A673 (cell line): Measurements from ENCODE around the gene LRTM2. TPM values are rescaled to one million over a fixed set of nuclear protein-coding genes. Genes with fewer than 3 reads are reported as not detected.

Experiments
- BruUV-seq: library from RNA; stranded (reverse); fragments of 400-500 nt; replicated peaks from 2 replicates; lab custom pipeline; 2021; lab: Mats Ljungman, UMichigan
- CTCF ChIA-PET: fragments of 300-600 bp; sonication (Branson Sonifier 250); formaldehyde crosslinking; loops from one replicate; lab custom pipeline; 2022; ENCODE audit warnings: antibody characterized with exemption; lab: Charles Lee
- POLR2A ChIA-PET: fragments of 300-600 bp; sonication (Branson Sonifier 250); formaldehyde crosslinking; loops from one replicate; lab custom pipeline; 2022; ENCODE audit warnings: antibody characterized with exemption; ENCODE audit not compliant: low non-redundant PET; lab: Charles Lee
- DNase-seq: peaks from one replicate; pipeline ENCODE4 v3.0.0-alpha.2; 2015; ENCODE audit warnings: low spot score
- H3K27ac ChIP-seq: fragments of 200-600 bp; sonication (generic); 2 replicates; pipeline ENCODE4 v1.5.1; 2016; ENCODE audit warnings: mixed run types, low read depth, mild to moderate bottlenecking, mixed read lengths, antibody characterized with exemption, low read length; ENCODE audit not compliant: poor library complexity, severe bottlenecking
- H3K27me3 ChIP-seq: fragments of 200-600 bp; sonication (generic); replicated peaks from 2 replicates; pipeline ENCODE4 v1.6.1; 2017; ENCODE audit warnings: mixed run types, low read depth, mild to moderate bottlenecking, mixed read lengths, antibody characterized with exemption, low read length; ENCODE audit not compliant: insufficient read depth, poor library complexity
- H3K36me3 ChIP-seq: fragments of 200-600 bp; sonication (generic); 2 replicates; pipeline ENCODE4 v1.6.1; 2016; ENCODE audit warnings: mixed run types, mild to moderate bottlenecking, mixed read lengths, antibody characterized with exemption, low read length; ENCODE audit not compliant: insufficient read depth, poor library complexity, severe bottlenecking
- H3K4me1 ChIP-seq: fragments of 200-600 bp; sonication (generic); 2 replicates; pipeline ENCODE4 v1.6.1; 2017; ENCODE audit warnings: mixed run types, mild to moderate bottlenecking, mixed read lengths, antibody characterized with exemption, low read length; ENCODE audit not compliant: insufficient read depth, poor library complexity, severe bottlenecking
- H3K4me3 ChIP-seq: fragments of 200-600 bp; sonication (generic); 2 replicates; pipeline ENCODE4 v1.5.1; 2016; ENCODE audit warnings: low read depth, mixed run types, mild to moderate bottlenecking, mixed read lengths, low read length; ENCODE audit not compliant: poor library complexity, severe bottlenecking
- H3K9me3 ChIP-seq: fragments of 200-600 bp; sonication (generic); 2 replicates; pipeline ENCODE4 v1.6.1; 2016; ENCODE audit warnings: mixed run types, low read depth, mild to moderate bottlenecking, mixed read lengths, antibody characterized with exemption, low read length; ENCODE audit not compliant: poor library complexity, severe bottlenecking
- CTCF ChIP-seq: fragments of 300-800, 200-600 bp; sonication (generic); conservative IDR thresholded peaks from 2 replicates; pipeline ENCODE4 v1.5.1; 2017; ENCODE audit warnings: low read depth, mild to moderate bottlenecking, antibody characterized with exemption, low read length, moderate library complexity, mixed read lengths
- EZH2 ChIP-seq: fragments of 200-600 bp; sonication (generic); IDR thresholded peaks from 2 replicates; pipeline ENCODE4 v1.6.1; 2017; ENCODE audit warnings: borderline replicate concordance, low read depth, mild to moderate bottlenecking, mixed read lengths, antibody characterized with exemption, low read length; ENCODE audit not compliant: poor library complexity, severe bottlenecking
- intact Hi-C: fragments of 100-400 bp; cut with micrococcal nuclease; formaldehyde crosslinking; loops from one replicate; pipeline ENCODE4 v1.10.0; 2022; ENCODE audit not compliant: unreplicated experiment
- total RNA-seq: library from RNA; stranded (reverse); gene quantifications from 2 replicates; pipeline ENCODE4 v1.2.3, GENCODE V29; 2021

The LRTM2 gene
- total RNA-seq, 1 experiment from 2014 or later, result not detected

GRCh38 chr12:1870086-1870485, 49.7 kb downstream of the LRTM2 start:
- no peak overlapping the region for H3K4me3 ChIP-seq
- DNase-seq, result no peak
- no peak overlapping the region for H3K27ac ChIP-seq
- TF ChIP-seq CTCF (no peak), EZH2 (no peak)
- intact Hi-C loops, result no loop called here
- no TSS peak for BruUV-seq
- POLR2A ChIA-PET, result no interaction called here
- CTCF ChIA-PET, result no interaction called here
- no peaks in the 10 kb centered on the region for H3K4me1 ChIP-seq
- H3K9me3 ChIP-seq, result no peaks in the 10 kb centered on the region
- no peaks in the 10 kb centered on the region for H3K36me3 ChIP-seq
- no peaks in the 10 kb centered on the region for H3K27me3 ChIP-seq

GRCh38 chr12:1870998-1871917, 50.9 kb downstream of the LRTM2 start:
- intact Hi-C loops, result no loop called here
- no peak for DNase-seq
- H3K9me3 ChIP-seq, result no peaks in the 10 kb centered on the region
- TF ChIP-seq CTCF (no peak), EZH2 (no peak)
- no peak overlapping the region for H3K4me3 ChIP-seq
- no TSS peak for BruUV-seq
- no peaks in the 10 kb centered on the region for H3K4me1 ChIP-seq
- ChIA-PET CTCF (no interaction called here), POLR2A (no interaction called here)
- no peak overlapping the region for H3K27ac ChIP-seq
- no peaks in the 10 kb centered on the region for H3K27me3 ChIP-seq
- no peaks in the 10 kb centered on the region for H3K36me3 ChIP-seq

GRCh38 chr12:1872001-1872400, 51.6 kb downstream of the LRTM2 start:
- CTCF ChIA-PET, result no interaction called here
- DNase-seq, result no peak
- Histone ChIP-seq H3K4me3 (no peak overlapping the region), H3K36me3 (no peaks in the 10 kb centered on the region), H3K27ac (no peak overlapping the region), H3K4me1 (no peaks in the 10 kb centered on the region), H3K27me3 (no peaks in the 10 kb centered on the region), H3K9me3 (no peaks in the 10 kb centered on the region)
- no TSS peak for BruUV-seq
- no peak for TF ChIP-seq EZH2
- no peak for TF ChIP-seq CTCF
- POLR2A ChIA-PET, result no interaction called here
- intact Hi-C loops, result no loop called here
